Measurements from ENCODE around the gene ATF6. TPM values are rescaled to one million over a fixed set of nuclear protein-coding genes. Genes with fewer than 3 reads are reported as not detected.
A peak's percentile ranks its signal among the peaks of the same experiment; 100 is the strongest.

Gene ATF6
- total RNA-seq, 1 experiment from 2014 or later, result 36.5 TPM

- H3K4me3 ChIP-seq (ENCODE audit: low read length), result no peak overlapping the region
- H3K4me1 ChIP-seq (ENCODE audit: low read length), result peaks cover 10% of the 10 kb centered on the region
- peak overlapping the region; percentile 39 for H3K4me2 ChIP-seq (ENCODE audit: low read depth, low read length, poor library complexity, severe bottlenecking)
- H3K9ac ChIP-seq (ENCODE audit: low read length), result no peak overlapping the region
- peak; percentile 90 for DNase-seq
- H3K27ac ChIP-seq (ENCODE audit: low read length), result no peak overlapping the region
- H3K9me2 ChIP-seq (replicated peaks; ENCODE audit: insufficient read depth, low read length), result no peaks in the 10 kb centered on the region
- H2AFZ ChIP-seq (ENCODE audit: low read length), result no peak overlapping the region
- H4K20me1 ChIP-seq (ENCODE audit: insufficient read depth, low read depth, low read length), result 0 out of 2 replicates have a peak, but pooled peaks cover 9% of the 10 kb centered on the region
- H3K79me2 ChIP-seq (ENCODE audit: low read length), result no peaks in the 10 kb centered on the region
- no peaks in the 10 kb centered on the region for H3K27me3 ChIP-seq (ENCODE audit: low read length)
- H3K9me3 ChIP-seq (ENCODE audit: low read length), result no peaks in the 10 kb centered on the region
- H3K36me3 ChIP-seq (ENCODE audit: insufficient read depth, low read length), result no peaks in the 10 kb centered on the region
Measured at GRCh38 chr1:161978011-161978790, 212.1 kb downstream of the ATF6 start.

GRCh38 chr1:161981126-161981525 lies 215.0 kb downstream of the ATF6 start:
- Histone ChIP-seq H3K9me3 (ENCODE audit: low read length) (no peaks in the 10 kb centered on the region), H3K27ac (ENCODE audit: low read length) (no peak overlapping the region), H3K9ac (ENCODE audit: low read length) (no peak overlapping the region), H3K4me3 (ENCODE audit: low read length) (no peak overlapping the region), H3K27me3 (ENCODE audit: low read length) (no peaks in the 10 kb centered on the region), H3K36me3 (ENCODE audit: insufficient read depth, low read length) (no peaks in the 10 kb centered on the region), H2AFZ (ENCODE audit: low read length) (no peak overlapping the region), H3K79me2 (ENCODE audit: low read length) (no peaks in the 10 kb centered on the region), H4K20me1 (ENCODE audit: insufficient read depth, low read depth, low read length) (0 out of 2 replicates have a peak, but pooled peaks cover 9% of the 10 kb centered on the region), H3K9me2 (replicated peaks; ENCODE audit: insufficient read depth, low read length) (no peaks in the 10 kb centered on the region), H3K4me2 (ENCODE audit: low read depth, low read length, poor library complexity, severe bottlenecking) (no peak overlapping the region), H3K4me1 (ENCODE audit: low read length) (peaks cover 10% of the 10 kb centered on the region)
- no peak for DNase-seq

- Histone ChIP-seq H3K27me3 (ENCODE audit: low read length) (no peaks in the 10 kb centered on the region), H4K20me1 (ENCODE audit: insufficient read depth, low read depth, low read length) (0 out of 2 replicates have a peak, but pooled peaks cover 8% of the 10 kb centered on the region), H3K4me1 (ENCODE audit: low read length) (peaks cover 10% of the 10 kb centered on the region), H3K79me2 (ENCODE audit: low read length) (no peaks in the 10 kb centered on the region), H3K9me3 (ENCODE audit: low read length) (no peaks in the 10 kb centered on the region), H2AFZ (ENCODE audit: low read length) (no peak overlapping the region), H3K9me2 (replicated peaks; ENCODE audit: insufficient read depth, low read length) (no peaks in the 10 kb centered on the region), H3K4me3 (ENCODE audit: low read length) (no peak overlapping the region), H3K4me2 (ENCODE audit: low read depth, low read length, poor library complexity, severe bottlenecking) (no peak overlapping the region), H3K36me3 (ENCODE audit: insufficient read depth, low read length) (no peaks in the 10 kb centered on the region), H3K27ac (ENCODE audit: low read length) (no peak overlapping the region), H3K9ac (ENCODE audit: low read length) (no peak overlapping the region)
- no peak for DNase-seq
Measured at GRCh38 chr1:161981735-161982506, 215.8 kb downstream of the ATF6 start.

- no peak overlapping the region for H3K9ac ChIP-seq (ENCODE audit: low read length)
- H2AFZ ChIP-seq (ENCODE audit: low read length), result no peak overlapping the region
- H4K20me1 ChIP-seq (ENCODE audit: insufficient read depth, low read depth, low read length), result 0 out of 2 replicates have a peak, but pooled peaks cover 3% of the 10 kb centered on the region
- no peak for DNase-seq
- peaks cover under 1% of the 10 kb centered on the region; the same call in 1 of the 2 replicates for H3K27me3 ChIP-seq (ENCODE audit: low read length)
- H3K4me1 ChIP-seq (ENCODE audit: low read length), result peaks cover 10% of the 10 kb centered on the region
- H3K27ac ChIP-seq (ENCODE audit: low read length), result no peak overlapping the region
- H3K9me2 ChIP-seq (replicated peaks; ENCODE audit: insufficient read depth, low read length), result no peaks in the 10 kb centered on the region
- no peaks in the 10 kb centered on the region for H3K9me3 ChIP-seq (ENCODE audit: low read length)
- no peaks in the 10 kb centered on the region for H3K36me3 ChIP-seq (ENCODE audit: insufficient read depth, low read length)
- no peaks in the 10 kb centered on the region for H3K79me2 ChIP-seq (ENCODE audit: low read length)
- no peak overlapping the region for H3K4me2 ChIP-seq (ENCODE audit: low read depth, low read length, poor library complexity, severe bottlenecking)
- no peak overlapping the region for H3K4me3 ChIP-seq (ENCODE audit: low read length)
Measured at GRCh38 chr1:161982507-161982895, 216.4 kb downstream of the ATF6 start.

GRCh38 chr1:161982917-161983316 lies 216.8 kb downstream of the ATF6 start:
- Histone ChIP-seq H3K79me2 (ENCODE audit: low read length) (no peaks in the 10 kb centered on the region), H2AFZ (ENCODE audit: low read length) (no peak overlapping the region), H3K27ac (ENCODE audit: low read length) (no peak overlapping the region), H3K9me2 (replicated peaks; ENCODE audit: insufficient read depth, low read length) (no peaks in the 10 kb centered on the region), H3K27me3 (ENCODE audit: low read length) (peaks cover 4% of the 10 kb centered on the region; the same call in 1 of the 2 replicates), H3K4me1 (ENCODE audit: low read length) (peaks cover 7% of the 10 kb centered on the region), H3K4me2 (ENCODE audit: low read depth, low read length, poor library complexity, severe bottlenecking) (no peak overlapping the region), H3K36me3 (ENCODE audit: insufficient read depth, low read length) (no peaks in the 10 kb centered on the region), H3K9ac (ENCODE audit: low read length) (no peak overlapping the region), H3K9me3 (ENCODE audit: low read length) (no peaks in the 10 kb centered on the region), H4K20me1 (ENCODE audit: insufficient read depth, low read depth, low read length) (0 out of 2 replicates have a peak, but pooled peaks cover under 1% of the 10 kb centered on the region), H3K4me3 (ENCODE audit: low read length) (no peak overlapping the region)
- DNase-seq, result no peak

- H3K4me1 ChIP-seq (ENCODE audit: low read length), result no peaks in the 10 kb centered on the region
- H3K9ac ChIP-seq (ENCODE audit: low read length), result no peak overlapping the region
- H3K27ac ChIP-seq (ENCODE audit: low read length), result no peak overlapping the region
- no peaks in the 10 kb centered on the region for H3K79me2 ChIP-seq (ENCODE audit: low read length)
- H3K9me3 ChIP-seq (ENCODE audit: low read length), result no peaks in the 10 kb centered on the region
- H2AFZ ChIP-seq (ENCODE audit: low read length), result no peak overlapping the region
- H3K4me2 ChIP-seq (ENCODE audit: low read depth, low read length, poor library complexity, severe bottlenecking), result no peak overlapping the region
- no peaks in the 10 kb centered on the region for H3K36me3 ChIP-seq (ENCODE audit: insufficient read depth, low read length)
- no peaks in the 10 kb centered on the region for H3K9me2 ChIP-seq (replicated peaks; ENCODE audit: insufficient read depth, low read length)
- no peak for DNase-seq
- no peaks in the 10 kb centered on the region for H4K20me1 ChIP-seq (ENCODE audit: insufficient read depth, low read depth, low read length)
- no peak overlapping the region for H3K4me3 ChIP-seq (ENCODE audit: low read length)
- H3K27me3 ChIP-seq (ENCODE audit: low read length), result peaks cover 4% of the 10 kb centered on the region; the same call in 1 of the 2 replicates
Measured at GRCh38 chr1:161983725-161984124, 217.6 kb downstream of the ATF6 start.

- no peak overlapping the region for H3K9ac ChIP-seq (ENCODE audit: low read length)
- H2AFZ ChIP-seq (ENCODE audit: low read length), result no peak overlapping the region
- no peaks in the 10 kb centered on the region for H4K20me1 ChIP-seq (ENCODE audit: insufficient read depth, low read depth, low read length)
- no peaks in the 10 kb centered on the region for H3K9me3 ChIP-seq (ENCODE audit: low read length)
- peaks cover 8% of the 10 kb centered on the region; the same call in 1 of the 2 replicates for H3K27me3 ChIP-seq (ENCODE audit: low read length)
- DNase-seq, result no peak
- no peaks in the 10 kb centered on the region for H3K79me2 ChIP-seq (ENCODE audit: low read length)
- H3K4me1 ChIP-seq (ENCODE audit: low read length), result no peaks in the 10 kb centered on the region
- H3K4me3 ChIP-seq (ENCODE audit: low read length), result no peak overlapping the region
- H3K36me3 ChIP-seq (ENCODE audit: insufficient read depth, low read length), result no peaks in the 10 kb centered on the region
- H3K9me2 ChIP-seq (replicated peaks; ENCODE audit: insufficient read depth, low read length), result no peaks in the 10 kb centered on the region
- no peak overlapping the region for H3K27ac ChIP-seq (ENCODE audit: low read length)
- H3K4me2 ChIP-seq (ENCODE audit: low read depth, low read length, poor library complexity, severe bottlenecking), result no peak overlapping the region
Measured at GRCh38 chr1:161985301-161985822, 219.2 kb downstream of the ATF6 start.

GRCh38 chr1:161986328-161986727 lies 220.2 kb downstream of the ATF6 start:
- no peaks in the 10 kb centered on the region for H4K20me1 ChIP-seq (ENCODE audit: insufficient read depth, low read depth, low read length)
- DNase-seq, result no peak

More at GRCh38 chr1:161986328-161986727, 220.2 kb downstream of the ATF6 start:
- H2AFZ ChIP-seq (ENCODE audit: low read length), result no peak overlapping the region
- no peaks in the 10 kb centered on the region for H3K9me2 ChIP-seq (replicated peaks; ENCODE audit: insufficient read depth, low read length)
- no peaks in the 10 kb centered on the region for H3K4me1 ChIP-seq (ENCODE audit: low read length)
- no peak overlapping the region for H3K4me2 ChIP-seq (ENCODE audit: low read depth, low read length, poor library complexity, severe bottlenecking)
- peaks cover 8% of the 10 kb centered on the region; the same call in 1 of the 2 replicates for H3K27me3 ChIP-seq (ENCODE audit: low read length)
- H3K4me3 ChIP-seq (ENCODE audit: low read length), result no peak overlapping the region
- no peaks in the 10 kb centered on the region for H3K79me2 ChIP-seq (ENCODE audit: low read length)
- H3K9ac ChIP-seq (ENCODE audit: low read length), result no peak overlapping the region
- H3K9me3 ChIP-seq (ENCODE audit: low read length), result no peaks in the 10 kb centered on the region
- H3K36me3 ChIP-seq (ENCODE audit: insufficient read depth, low read length), result no peaks in the 10 kb centered on the region
- no peak overlapping the region for H3K27ac ChIP-seq (ENCODE audit: low read length)
